Smooth muscle cell (in vitro differentiated cells): ENCODE data around the gene KIAA2012. TPM values are rescaled to one million over a fixed set of nuclear protein-coding genes. Genes with fewer than 3 reads are reported as not detected.
A peak's percentile ranks its signal among the peaks of the same experiment; 100 is the strongest.

Experiments used
- DNase-seq: peaks from one replicate; lab custom pipeline; 2025; ENCODE audit not compliant: unreplicated experiment; lab: John Stamatoyannopoulos, UW
- H2AFZ ChIP-seq: fragments of 200-600 bp; sonication (generic); 2 replicates; pipeline ENCODE4 v1.6.0; 2016; ENCODE audit warnings: antibody characterized with exemption, low read depth, mild to moderate bottlenecking
- H3F3A ChIP-seq: fragments of 200-600 bp; sonication (generic); 2 replicates; pipeline ENCODE4 v1.6.0; 2017; ENCODE audit warnings: antibody characterized with exemption, low read depth
- H3K27ac ChIP-seq: fragments of 200-600 bp; sonication (generic); 2 replicates; pipeline ENCODE4 v1.5.1; 2016; ENCODE audit warnings: low read depth, mild to moderate bottlenecking
- H3K27me3 ChIP-seq: fragments of 200-600 bp; sonication (generic); 2 replicates; pipeline ENCODE4 v1.6.1; 2016; ENCODE audit warnings: low read depth, mild to moderate bottlenecking
- H3K36me3 ChIP-seq: fragments of 200-600 bp; sonication (generic); 2 replicates; pipeline ENCODE4 v1.5.1; 2016; ENCODE audit warnings: low read depth
- H3K4me1 ChIP-seq: fragments of 200-600 bp; sonication (generic); 2 replicates; pipeline ENCODE4 v1.5.1; 2016; ENCODE audit warnings: low read depth
- H3K4me2 ChIP-seq: fragments of 200-600 bp; sonication (generic); 2 replicates; pipeline ENCODE4 v1.6.0; 2016; ENCODE audit warnings: mild to moderate bottlenecking
- H3K4me3 ChIP-seq: fragments of 200-600 bp; sonication (generic); 2 replicates; pipeline ENCODE4 v1.5.1; 2016; ENCODE audit warnings: mild to moderate bottlenecking
- H3K79me2 ChIP-seq: fragments of 200-600 bp; sonication (generic); 2 replicates; pipeline ENCODE4 v1.6.0; 2016; ENCODE audit warnings: low read depth, mild to moderate bottlenecking
- H3K9ac ChIP-seq: fragments of 200-600 bp; sonication (generic); 2 replicates; pipeline ENCODE4 v1.6.0; 2016; ENCODE audit warnings: low read depth
- H3K9me3 ChIP-seq: fragments of 200-600 bp; sonication (generic); replicated peaks from 2 replicates; pipeline ENCODE4 v1.5.1; 2016; ENCODE audit warnings: low read depth
- H4K20me1 ChIP-seq: fragments of 200-600 bp; sonication (generic); 2 replicates; pipeline ENCODE4 v1.6.0; 2016; ENCODE audit warnings: low read depth
- CTCF ChIP-seq: fragments of 200-600 bp; sonication (generic); IDR thresholded peaks from 2 replicates; pipeline ENCODE4 v1.5.1; 2017; ENCODE audit warnings: borderline replicate concordance, mild to moderate bottlenecking, antibody characterized with exemption; ENCODE audit not compliant: insufficient read depth, poor library complexity, severe bottlenecking
- WGBS: methylation state at CpG from one replicate; pipeline ENCODE4 v1.1.7; 2016; ENCODE audit warnings: low lambda C conversion rate; 5-methylcytosine and 5-hydroxymethylcytosine counted together
- polyA plus RNA-seq: library from polyadenylated mRNA; unstranded; fragments of >200 nt; fragmentation: Nextera tagmentation; extraction: Ambion mirVana; gene quantifications from 2 replicates; pipeline ENCODE4 v1.2.1, GENCODE V29; 2016
- total RNA-seq: library from RNA; depleted of rRNA; stranded (reverse); fragments of >200 nt; gene quantifications from 2 replicates; pipeline ENCODE4 v1.2.3, GENCODE V29; 2014

Gene KIAA2012
- total and polyA plus RNA-seq, 2 experiments from 2014 or later, result not detected

GRCh38 chr2:202204855-202205254 lies 131.8 kb downstream of the KIAA2012 start:
- Histone ChIP-seq H3K36me3 (peaks cover 5% of the 10 kb centered on the region), H2AFZ (no peak overlapping the region), H3K27me3 (no peaks in the 10 kb centered on the region), H3K4me1 (no peaks in the 10 kb centered on the region), H3K4me2 (no peak overlapping the region), H3K27ac (no peak overlapping the region), H4K20me1 (peaks cover 11% of the 10 kb centered on the region), H3K9me3 (no peaks in the 10 kb centered on the region), H3F3A (no peaks in the 10 kb centered on the region), H3K4me3 (no peak overlapping the region), H3K9ac (no peak overlapping the region), H3K79me2 (no peaks in the 10 kb centered on the region)
- 97% methylated on average over 2 of the region's 2 CpGs for WGBS
- no peak for DNase-seq
- TF ChIP-seq CTCF, result no peak

GRCh38 chr2:202208526-202208925 lies 135.5 kb downstream of the KIAA2012 start:
- Histone ChIP-seq H3K4me1 (no peaks in the 10 kb centered on the region), H3F3A (no peaks in the 10 kb centered on the region), H2AFZ (no peak overlapping the region), H3K27me3 (no peaks in the 10 kb centered on the region), H3K36me3 (peaks cover 5% of the 10 kb centered on the region), H3K4me2 (no peak overlapping the region), H3K4me3 (no peak overlapping the region), H3K9me3 (no peaks in the 10 kb centered on the region), H3K79me2 (peaks cover 10% of the 10 kb centered on the region), H3K27ac (no peak overlapping the region), H4K20me1 (peaks cover 24% of the 10 kb centered on the region), H3K9ac (no peak overlapping the region)
- TF ChIP-seq CTCF, result no peak
- DNase-seq, result no peak

GRCh38 chr2:202215179-202215578 lies 142.1 kb downstream of the KIAA2012 start:
- no peak for DNase-seq
- H3K36me3 ChIP-seq, result no peaks in the 10 kb centered on the region
- TF ChIP-seq CTCF, result no peak
- H2AFZ ChIP-seq, result no peak overlapping the region
- no peaks in the 10 kb centered on the region for H3K27me3 ChIP-seq
- H4K20me1 ChIP-seq, result peaks cover 71% of the 10 kb centered on the region
- no peak overlapping the region for H3K4me3 ChIP-seq
- H3K4me1 ChIP-seq, result no peaks in the 10 kb centered on the region
- 92% methylated on average over 1 of the region's 1 CpG for WGBS
- H3K9me3 ChIP-seq, result no peaks in the 10 kb centered on the region
- H3K27ac ChIP-seq, result no peak overlapping the region
- H3K9ac ChIP-seq, result no peak overlapping the region
- H3F3A ChIP-seq, result no peaks in the 10 kb centered on the region
- peaks cover 61% of the 10 kb centered on the region for H3K79me2 ChIP-seq
- H3K4me2 ChIP-seq, result no peak overlapping the region

GRCh38 chr2:202221873-202222272 lies 148.8 kb downstream of the KIAA2012 start:
- Histone ChIP-seq H3K4me3 (no peak overlapping the region), H3K4me2 (peak overlapping the region; percentile 53), H3K27me3 (no peaks in the 10 kb centered on the region), H3K9ac (no peak overlapping the region), H3K4me1 (peaks cover 10% of the 10 kb centered on the region), H3K9me3 (no peaks in the 10 kb centered on the region), H2AFZ (no peak overlapping the region), H3K36me3 (no peaks in the 10 kb centered on the region), H3K79me2 (peaks cover 93% of the 10 kb centered on the region), H3K27ac (peak overlapping the region; percentile 36), H3F3A (no peaks in the 10 kb centered on the region), H4K20me1 (peaks cover 95% of the 10 kb centered on the region)
- 0% methylated on average over 1 of the region's 1 CpG for WGBS
- no peak for TF ChIP-seq CTCF
- no peak for DNase-seq
